LHCN-M2 (cell line): Measurements from ENCODE around the gene BMERB1. TPM values are rescaled to one million over a fixed set of nuclear protein-coding genes. Genes with fewer than 3 reads are reported as not detected.
"Not testable (repeated sequence)": the region's sequence is repeated elsewhere in the genome, so short reads cannot be mapped to it uniquely, and the experiment has no call there.

Experiments used
- DNase-seq: peaks from one replicate; pipeline ENCODE4 v3.0.0-alpha.2; 2012; ENCODE audit warnings: low read depth
- total RNA-seq: library from RNA; depleted of rRNA; stranded (reverse); fragments of >200 nt; gene quantifications from 2 replicates; pipeline ENCODE4 v1.2.3, GENCODE V29; 2014

BMERB1 gene
- total RNA-seq, 1 experiment from 2014 or later, result 36.1 TPM

DNA sequence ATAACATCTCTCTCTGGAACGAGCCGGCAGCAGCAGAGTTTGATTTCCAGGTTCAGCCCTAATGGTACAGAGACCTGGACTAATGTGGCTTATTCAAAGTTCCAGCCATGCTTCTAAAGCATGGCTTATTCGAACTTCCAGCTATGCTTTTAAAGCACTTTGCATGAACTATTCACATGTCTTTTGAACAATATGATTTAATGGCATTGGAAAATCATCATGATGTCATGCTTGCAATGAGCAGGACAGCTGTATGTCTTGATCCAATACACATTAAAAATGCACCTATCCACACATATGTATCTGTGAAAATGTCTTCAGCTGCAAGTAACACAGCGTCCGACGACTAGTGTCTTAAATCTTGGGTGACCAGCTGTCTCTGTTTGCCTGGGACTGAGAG is 122.9 kb downstream of the BMERB1 start:
- DNase-seq, result no peak

DNA sequence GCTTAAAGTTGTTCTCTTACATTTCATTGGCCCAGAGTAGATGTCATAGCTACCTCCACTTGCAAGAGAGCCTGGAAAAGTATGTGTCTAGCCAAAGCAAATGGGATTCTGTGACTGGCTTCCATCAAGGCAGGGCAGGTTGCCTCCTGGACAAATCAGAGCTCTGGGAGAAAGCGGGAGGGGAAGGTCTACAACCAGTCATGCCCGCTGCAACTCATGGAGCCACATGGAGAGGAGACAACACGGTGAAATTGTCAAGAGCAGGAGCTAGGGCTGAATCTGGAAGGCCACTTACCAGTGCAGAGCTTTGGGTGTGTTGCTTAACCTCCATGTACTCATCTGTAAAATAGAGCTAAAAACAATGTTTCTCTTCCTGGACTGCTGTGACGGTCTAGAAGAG is 124.8 kb downstream of the BMERB1 start:
- no peak for DNase-seq

DNA sequence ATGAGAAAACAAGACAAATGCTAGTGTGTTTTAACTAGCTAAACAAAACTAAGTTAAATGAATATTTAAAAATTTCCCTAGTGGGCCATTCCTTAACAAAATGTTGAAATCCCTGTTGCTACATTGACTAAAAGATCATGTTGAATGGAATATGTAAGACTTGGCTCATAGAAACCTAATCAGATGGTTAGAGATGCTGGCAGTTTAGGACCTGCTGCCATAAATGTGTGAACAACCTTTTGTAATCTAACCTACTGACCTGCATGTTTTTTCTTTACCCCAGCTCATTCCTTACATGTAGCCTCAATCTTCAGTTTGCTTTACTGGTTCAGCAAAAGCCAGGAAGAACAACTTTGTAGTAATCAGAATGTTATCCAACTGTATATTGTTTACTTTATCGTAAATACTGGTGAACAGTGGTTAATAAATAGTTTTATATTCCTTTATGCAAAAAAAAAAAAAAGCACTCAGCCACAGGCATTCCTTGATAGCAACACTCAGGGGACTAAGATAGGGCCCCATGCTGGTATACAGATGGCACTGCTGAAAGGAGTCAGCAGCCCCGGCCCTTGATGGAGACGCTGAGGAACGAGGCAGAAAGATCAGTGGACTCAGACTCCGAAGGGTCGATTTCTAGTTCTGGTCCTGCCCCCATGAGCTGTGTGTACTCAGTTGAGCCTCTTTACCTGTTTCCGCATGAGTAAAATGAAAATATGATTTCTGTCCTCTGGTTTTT is 130.4 kb downstream of the BMERB1 start:
- DNase-seq, result no peak

DNA sequence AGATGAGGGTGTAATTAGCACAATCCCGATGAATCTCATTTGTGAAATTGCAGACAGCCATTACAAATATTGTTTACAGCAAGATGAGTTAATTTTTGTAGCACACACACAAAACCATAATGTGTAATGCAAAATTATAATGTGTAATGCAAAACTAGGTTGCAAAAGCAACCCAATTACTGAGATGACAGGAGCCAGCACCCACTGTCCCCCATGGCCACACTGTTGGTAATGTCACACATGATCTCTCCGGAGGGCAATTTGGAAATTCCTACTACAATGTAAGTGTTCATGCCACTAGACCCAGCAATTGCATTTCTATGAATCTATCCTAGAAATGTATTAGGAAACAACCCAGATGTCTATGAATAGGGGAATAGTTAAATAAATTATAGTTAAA is 131.7 kb downstream of the BMERB1 start:
- DNase-seq, result no peak

DNA sequence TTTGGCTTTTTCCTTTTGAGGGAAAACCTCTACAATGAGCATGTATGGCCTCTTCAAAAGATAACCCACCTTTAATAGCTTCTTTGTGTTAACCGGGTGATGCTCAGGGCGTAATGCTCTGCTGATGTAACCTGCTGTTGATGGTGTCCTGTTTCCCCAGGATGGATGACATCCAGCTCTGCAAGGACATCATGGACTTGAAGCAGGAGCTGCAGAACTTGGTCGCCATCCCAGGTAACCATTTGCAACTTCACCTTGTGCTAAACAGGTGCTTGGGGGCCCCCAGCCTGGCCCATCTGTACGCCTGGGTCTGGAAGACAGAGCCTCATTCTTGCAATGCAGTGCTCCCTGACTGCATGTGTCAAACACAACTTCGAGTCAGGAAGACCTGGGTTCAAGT is 133.4 kb downstream of the BMERB1 start:
- no peak for DNase-seq

DNA sequence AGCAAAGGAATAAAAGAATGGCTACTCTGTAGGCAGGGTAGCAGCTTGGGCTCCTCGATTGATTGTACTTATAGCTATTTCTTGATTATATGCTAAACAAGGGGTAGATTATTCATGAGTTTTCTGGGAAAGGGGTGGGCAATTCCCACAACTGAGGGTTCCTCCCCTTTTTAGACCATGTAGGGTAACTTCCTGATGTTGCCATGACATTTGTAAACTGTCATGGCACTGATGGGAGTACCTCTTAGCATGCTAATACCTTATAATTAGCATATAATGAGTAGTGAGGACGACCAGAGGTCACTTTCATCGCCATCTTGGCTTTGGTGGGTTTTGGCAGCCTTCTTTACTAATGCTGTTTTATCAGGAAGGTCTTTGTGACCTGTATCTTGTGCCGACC is 136.3 kb downstream of the BMERB1 start:
- DNase-seq, result not testable (repeated sequence)

DNA sequence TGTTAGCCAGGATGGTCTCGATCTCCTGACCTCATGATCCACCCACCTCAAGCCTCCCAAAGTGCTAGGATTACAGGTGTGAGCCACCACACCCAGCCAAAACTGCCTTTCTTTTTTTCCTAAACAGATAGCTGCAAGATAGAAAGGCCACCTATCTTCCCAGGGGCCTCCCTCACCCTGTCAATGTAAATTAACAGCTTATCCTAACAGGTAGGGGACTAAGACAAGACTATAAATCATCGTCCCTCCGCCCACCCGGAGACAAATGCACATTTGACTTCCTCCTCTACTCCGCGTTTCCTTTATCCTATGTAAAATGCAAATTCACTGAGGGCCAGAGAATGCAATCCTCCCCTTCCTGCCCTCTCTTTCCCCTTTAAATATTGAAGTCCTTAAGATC is 137.2 kb downstream of the BMERB1 start:
- DNase-seq, result no peak

DNA sequence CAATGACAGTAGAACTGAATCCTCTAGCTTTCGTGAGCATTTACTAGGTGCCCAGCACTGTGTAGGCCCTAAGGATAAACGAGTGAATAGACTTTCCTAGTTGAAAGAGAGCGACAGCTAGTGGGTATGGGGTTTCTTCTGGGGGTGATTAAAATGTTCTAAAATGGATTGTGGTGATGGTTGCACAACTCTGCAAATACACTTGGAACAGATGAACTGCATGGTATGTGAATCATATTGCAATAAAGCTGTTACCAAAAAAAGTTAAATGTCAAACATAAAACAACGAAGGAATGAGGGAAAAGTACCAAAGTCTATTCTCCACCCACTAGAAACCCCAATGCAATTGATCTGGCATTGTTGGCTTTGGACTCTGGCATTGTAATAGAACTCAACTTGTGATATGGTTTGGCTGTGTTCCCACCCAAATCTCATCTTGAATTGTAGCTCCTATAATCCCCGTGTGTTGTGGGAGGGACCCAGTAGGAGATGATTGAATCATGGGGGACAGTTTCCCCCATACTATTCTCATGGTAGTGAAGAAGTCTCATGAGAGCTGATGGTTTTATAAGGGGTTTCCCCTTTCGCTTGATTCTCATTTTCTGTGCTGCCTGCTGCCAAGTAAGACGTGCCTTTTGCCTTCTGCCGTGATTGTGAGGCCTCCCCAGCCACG is 138.1 kb downstream of the BMERB1 start:
- DNase-seq, result peak; percentile 91

DNA sequence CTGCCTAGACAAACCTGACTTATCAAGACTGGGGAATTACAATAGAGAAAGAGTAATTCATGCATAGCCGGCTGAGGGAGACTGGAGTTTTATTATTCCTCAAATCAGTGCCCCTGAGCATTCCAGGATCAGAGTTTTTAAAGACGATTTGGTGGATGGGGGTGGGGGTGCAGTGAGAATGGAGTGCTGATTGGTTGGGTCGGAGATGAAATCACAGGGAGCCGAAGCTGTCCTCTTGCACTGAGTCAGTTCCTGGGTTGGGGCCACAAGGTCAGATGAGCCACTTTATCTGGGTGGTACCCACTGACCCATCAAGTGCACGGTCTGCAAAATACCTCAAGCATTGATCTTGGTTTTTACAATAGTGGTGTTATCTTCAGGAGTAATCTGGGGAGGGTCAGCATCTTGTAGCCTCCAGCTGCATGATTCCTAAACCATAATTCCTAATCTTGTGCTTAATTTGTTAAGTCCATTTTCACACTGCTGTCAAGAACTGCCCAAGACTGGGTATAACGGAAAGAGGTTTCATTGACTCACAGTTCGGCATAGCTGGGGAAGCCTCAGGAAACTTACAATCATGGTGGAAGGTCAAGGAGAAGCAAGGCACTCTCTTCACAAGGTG is 139.0 kb downstream of the BMERB1 start:
- peak; percentile 48 for DNase-seq

DNA sequence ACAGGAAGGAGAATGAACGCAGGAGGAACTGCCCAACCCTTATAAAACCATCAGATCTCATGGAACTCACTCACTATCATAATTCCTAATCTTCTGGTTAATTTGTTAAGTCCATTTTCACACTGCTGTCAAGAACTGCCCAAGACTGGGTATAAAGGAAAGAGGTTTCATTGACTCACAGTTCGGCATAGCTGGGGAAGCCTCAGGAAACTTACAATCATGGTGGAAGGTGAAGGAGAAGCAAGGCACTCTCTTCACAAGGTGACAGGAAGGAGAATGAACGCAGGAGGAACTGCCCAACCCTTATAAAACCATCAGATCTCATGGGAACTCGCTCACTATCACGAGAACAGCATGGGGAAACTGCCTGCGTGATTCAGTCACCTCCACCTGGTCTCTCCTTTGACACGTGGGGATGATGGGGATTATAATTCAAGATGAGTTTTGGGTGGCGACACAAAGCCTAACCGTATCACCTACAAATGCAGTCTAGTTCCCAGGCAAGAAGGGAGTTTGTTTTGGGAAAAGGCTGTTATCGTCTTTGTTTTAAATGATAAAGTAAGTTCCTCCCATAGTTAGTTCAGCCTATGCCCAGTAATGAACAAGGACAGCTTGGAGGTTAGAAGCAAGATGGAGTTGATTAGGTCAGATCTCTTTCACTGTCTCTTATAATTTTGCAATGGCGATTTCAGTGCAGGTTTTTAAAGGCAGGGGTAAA is 139.7 kb downstream of the BMERB1 start:
- DNase-seq, result not testable (repeated sequence)

DNA sequence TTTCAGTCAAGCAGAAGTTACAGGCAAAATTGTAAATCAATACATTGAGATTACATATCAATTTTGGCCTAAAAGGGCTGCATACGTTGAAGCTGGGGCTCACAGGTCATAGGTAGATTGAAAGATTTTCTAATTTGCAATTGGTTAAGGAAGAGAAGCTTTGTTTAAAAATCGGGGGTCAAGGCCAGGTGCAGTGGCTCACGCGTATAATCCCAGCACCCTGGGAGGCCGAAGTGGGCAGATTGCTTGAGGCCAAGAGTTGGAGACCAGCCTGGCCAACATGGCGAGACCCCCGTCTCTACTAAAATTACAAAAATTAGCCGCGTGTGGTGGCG is 140.2 kb downstream of the BMERB1 start:
- DNase-seq, result no peak

DNA sequence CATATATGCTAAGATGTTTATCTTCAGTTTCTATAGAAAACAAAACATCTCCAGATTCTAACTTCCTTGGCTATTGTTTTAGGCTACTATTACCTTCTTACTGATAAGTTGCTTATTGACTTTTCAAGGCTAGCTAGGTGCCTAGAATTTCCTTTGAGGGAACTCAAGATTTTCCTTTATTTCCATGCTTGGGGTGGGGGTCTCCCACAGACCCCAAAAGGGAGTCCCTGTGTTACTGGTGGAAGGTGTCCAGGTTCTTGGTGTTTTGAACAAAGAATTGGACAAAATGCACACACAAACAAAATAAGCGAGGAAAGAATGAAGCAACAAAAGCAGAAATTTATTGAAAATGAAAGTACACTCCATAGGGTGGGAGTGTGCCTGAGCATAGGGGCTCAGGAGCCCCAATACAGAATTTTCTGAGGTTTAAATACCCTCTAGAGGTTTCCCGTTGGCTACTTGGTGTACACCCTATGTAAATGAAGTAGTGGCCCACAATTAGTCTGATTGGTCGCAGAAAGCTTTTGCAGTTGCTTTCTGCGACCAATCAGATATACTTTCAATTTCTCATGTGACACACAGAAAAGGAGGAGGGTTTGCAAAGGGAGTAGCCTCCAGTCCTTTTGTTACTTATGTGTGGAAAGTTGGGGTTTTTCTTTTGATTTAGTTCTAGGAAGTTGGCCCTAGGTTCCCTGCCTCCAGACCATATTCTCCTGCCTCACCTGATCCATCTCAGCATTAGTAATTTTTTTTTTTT is 141.1 kb downstream of the BMERB1 start:
- DNase-seq, result no peak

DNA sequence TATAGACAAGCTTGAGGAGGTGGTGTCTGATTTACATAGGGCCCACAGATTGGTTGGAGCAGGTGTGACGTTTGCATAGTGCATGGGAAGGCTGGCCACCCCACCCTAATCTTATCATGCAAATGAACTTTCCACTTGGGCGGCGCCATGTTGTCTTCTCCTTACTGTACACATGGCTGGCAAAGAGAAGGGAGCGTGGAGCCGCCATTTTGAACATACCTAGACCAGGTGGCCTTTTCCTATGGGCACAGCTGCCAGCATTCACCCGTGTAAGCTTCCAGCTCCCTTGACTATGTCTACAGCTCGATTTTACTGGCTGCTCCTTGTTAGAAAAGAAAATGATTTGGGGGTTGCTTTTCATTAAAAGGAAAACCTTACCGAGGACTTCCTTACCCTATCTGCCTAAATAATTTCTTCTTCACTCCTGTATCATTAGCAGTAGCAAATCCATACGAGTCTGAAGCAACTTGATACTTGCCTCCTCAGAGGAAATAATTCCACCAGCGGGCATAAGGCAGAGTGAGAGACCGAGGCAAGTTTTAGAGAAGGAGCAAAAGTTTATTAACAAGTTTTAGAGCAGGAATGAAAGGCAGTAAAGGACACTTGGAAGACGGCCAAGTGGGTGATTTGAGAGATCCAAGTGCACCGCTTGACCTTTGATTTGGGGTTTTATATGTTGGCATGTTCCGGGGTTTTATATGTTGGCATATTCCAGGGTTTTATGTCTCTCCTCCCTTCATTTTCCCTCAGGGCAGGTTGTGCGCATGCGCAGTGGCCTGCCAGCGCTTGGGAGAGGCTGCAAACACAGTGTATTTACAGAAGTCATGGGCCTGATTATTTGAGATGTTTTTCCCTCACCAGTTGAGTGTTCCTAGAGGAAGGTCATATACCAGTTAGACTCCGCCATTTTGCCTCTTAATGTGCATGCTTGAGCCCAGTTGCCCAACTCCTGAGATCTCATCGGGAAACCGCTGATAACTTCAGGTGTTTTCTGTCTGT is 142.9 kb downstream of the BMERB1 start:
- no peak for DNase-seq

DNA sequence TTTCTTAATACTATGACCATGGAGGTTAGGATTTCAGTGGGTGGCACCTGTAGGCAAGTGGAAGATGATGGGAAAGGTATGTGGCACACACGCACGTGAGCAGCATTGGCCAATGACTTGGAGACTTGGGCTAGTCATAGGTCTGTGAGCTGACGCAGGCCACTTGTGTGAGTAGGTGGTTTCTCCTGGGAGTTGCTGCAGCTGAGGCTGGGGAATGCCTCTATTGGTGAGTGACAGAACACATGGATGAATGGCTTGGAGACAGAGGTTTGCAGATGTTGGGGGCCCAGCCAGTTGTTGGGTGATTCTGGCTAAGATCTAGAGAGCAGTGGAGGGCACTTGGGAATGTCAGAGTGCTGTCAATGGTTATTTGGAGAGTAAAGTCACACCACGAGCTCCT is 144.4 kb downstream of the BMERB1 start:
- DNase-seq, result no peak

DNA sequence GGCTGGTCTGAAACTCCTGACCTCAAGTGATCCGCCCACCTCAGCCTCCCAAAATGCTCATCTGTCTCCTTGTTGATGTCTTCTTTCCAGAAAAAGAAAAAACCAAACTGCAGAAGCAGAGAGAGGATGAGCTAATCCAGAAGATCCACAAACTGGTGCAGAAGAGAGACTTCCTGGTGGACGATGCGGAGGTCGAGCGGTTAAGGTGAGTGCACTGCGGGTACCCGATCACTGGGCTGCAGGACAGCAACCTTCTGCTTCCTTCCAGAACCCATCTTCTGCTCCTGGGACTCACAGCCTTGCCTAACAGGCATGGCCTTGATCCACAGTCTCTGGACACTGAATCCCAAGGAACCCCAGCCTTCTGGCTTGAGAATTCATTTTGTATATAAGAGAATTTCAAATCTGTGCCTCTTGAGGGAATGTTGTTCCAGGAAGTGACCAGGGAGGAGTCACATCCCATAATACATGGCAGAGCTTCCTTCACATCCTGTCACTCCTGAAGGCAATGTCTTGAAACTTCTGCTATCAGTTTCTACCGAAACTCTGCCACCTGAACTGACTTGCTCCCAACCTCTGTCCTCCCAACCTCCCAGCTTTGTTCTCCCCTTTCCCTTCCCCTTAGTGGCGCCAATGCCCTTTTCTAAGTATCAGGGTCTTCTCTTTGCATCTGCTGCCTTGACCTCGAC is 146.9 kb downstream of the BMERB1 start:
- DNase-seq, result no peak

DNA sequence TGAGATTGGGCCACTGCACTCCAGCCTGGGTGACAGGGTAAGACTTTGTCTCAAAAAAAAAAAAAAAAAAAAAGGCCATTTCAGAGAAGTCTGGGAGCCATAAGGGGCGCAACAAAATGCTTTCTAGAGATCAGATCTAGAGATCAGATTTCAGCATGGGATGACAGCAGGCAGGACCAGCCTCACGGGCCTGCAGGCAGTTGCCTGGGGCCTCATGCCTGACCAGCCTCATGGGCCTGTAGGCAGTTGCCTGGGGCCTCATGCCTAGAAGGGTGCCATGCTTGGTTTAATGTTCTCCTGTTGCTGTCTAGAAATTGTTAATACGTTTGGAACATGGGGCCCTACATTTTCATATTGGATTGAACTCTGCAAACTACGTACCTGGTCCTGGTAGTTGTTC is 149.1 kb downstream of the BMERB1 start:
- DNase-seq, result no peak

DNA sequence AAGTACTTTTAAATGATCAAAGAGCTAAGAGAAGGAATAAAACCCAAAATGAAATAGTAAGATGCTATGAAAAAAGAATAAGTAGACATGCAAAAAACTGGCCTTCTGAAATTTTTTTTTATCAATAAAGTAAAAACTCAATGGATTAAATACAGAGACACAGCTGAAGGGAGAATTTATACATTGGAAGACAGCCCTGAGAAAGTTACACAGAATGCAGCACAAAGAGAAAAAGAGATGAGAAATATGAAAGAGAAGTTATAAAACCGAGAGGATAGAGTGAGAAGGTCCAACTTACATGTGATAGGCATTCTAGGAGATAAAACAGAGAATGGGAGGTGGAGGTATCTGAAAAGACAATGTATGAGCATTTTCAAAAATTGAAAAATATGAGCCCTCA is 151.6 kb downstream of the BMERB1 start:
- no peak for DNase-seq

DNA sequence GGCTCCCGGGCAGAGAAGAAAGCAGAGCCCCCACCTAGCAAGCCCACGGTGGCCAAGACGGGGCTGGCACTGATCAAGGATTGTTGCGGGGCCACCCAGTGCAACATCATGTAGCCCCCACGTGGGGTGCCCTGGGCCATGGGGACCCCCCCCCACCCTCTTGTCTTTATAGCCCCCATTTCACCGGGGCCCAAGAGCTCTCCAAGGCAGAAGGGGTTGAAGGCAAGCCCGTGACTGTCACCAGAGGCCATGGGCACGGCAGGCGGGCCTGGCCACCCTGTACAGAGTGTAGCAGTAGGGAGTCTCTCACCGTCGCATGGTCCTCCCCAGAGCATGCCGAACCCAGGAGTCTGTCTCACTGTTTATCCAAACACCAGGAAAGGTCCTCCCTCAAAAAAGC is 152.3 kb downstream of the BMERB1 start:
- DNase-seq, result no peak

DNA sequence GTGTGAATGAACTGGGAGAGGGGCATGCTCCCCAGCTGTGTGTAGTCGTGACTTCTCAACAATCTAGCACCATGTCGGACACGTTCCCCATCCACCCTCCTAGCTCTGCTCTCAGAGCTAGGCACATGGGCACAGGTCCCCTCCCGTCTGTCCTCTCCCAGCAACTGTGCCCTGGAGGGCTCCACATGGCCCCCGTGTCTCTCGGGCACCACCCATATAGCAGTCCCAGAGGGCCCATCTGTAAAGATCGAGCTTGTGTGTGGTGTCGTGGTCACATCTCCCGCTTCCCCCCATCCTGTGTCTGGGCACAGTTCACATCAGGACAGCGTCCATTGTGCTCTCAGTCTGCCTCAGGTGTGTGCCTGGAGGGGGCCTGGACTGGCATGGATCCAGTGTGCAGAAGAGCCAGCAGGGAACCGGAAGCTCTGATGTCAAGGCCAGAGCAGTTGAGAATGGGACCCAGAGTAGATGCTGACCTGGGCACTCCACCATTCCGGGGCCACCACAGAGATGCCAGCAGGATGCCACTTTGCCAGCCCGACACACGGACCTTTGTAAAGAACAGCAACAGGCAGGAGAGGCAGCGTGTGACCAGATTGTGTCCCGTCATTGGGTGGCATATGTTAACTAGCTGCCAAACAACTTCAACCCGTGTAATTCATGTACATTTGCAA is 152.9 kb downstream of the BMERB1 start:
- DNase-seq, result no peak
